Measurements from ENCODE around the gene OR13J1.

The OR13J1 gene

GRCh38 chr9:35829084-35829763 lies 41.0 kb downstream of the OR13J1 start, which contains the start of gene TMEM8B:
Gene TMEM8B, plus strand, starts transcription at chr9:35829228. Its CDS starts 220 bp downstream, at chr9:35829448.
- peak; percentile 24 for DNase-seq

- no peak for DNase-seq
Measured at GRCh38 chr9:35828716-35829083, 41.5 kb downstream of the OR13J1 start, which contains the start of gene FAM221B. Gene FAM221B, minus strand, starts transcription at chr9:35828732. Its CDS starts 2,571 bp downstream, at chr9:35826161.

- no peak for DNase-seq
Measured at GRCh38 chr9:35827486-35827885, 42.7 kb downstream of the OR13J1 start.

DNA sequence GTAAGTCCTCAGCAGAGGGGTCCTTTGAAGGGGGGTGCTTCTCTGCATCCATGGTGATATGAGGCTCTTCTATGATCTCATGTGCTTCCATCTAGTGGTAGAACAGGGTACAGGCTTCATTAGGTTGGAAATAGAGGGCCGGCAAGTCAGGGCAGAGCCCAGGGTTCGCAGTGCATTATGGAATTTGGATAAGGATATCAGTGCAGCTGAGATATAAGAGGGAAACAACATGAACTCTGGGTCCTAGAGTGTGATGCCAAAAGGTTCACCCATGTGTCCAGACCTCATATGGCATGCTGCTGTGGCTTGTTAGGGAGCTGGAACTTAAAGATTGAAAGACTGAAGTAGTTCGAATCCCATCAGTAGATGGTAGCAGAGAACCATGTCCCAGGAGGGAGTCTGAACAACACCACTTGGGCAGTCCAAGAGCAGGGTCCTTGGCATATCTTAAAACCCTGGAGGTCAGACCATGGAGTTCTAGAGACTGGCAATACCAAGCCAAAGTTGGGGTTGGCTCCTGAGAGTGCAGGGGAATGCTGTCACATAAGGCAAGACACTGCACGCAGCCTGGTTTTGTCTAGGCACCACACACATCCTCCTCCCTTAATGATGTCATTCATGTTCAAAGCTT lies 44.0 kb downstream of the OR13J1 start:
- DNase-seq, result no peak

- DNase-seq, result no peak
Measured at GRCh38 chr9:35822926-35823325, 47.3 kb downstream of the OR13J1 start.

DNA sequence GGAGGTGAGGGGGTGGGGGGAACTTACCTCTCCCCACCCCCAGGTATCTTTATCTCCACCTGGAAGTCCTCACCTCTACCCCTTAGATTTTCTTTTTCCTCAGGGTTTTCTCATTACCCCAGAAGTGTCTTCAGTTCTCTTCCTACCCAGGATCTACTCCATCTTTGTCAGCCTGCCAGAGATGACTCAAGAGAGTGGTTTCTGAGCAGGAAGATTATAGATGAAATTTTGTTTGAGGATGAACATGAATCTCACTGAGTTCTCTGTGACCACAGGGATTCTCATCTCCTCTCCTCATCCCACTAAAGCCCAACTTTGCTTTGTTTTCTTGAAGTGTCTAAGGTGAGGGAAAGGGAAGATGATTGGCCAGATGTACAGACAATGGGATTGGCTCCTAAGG lies 50.1 kb downstream of the OR13J1 start:
- DNase-seq, result no peak
